HepG2 (cell line): ENCODE data around the gene ZBTB22. TPM values are rescaled to one million over a fixed set of nuclear protein-coding genes. Genes with fewer than 3 reads are reported as not detected.

Experiments
- CBX5 ChIP-seq: sonication (generic); formaldehyde crosslinking; IDR thresholded peaks from 2 replicates; pipeline ENCODE4 v1.4.0; 2020; ENCODE audit warnings: missing genetic modification reagents, borderline replicate concordance
- ETV6 ChIP-seq: sonication (generic); formaldehyde crosslinking; conservative IDR thresholded peaks from 2 replicates; pipeline ENCODE4 v1.4.0; 2020; ENCODE audit warnings: missing genetic modification reagents
- FOXK1 ChIP-seq: sonication (generic); formaldehyde crosslinking; IDR thresholded peaks from 2 replicates; pipeline ENCODE4 v1.4.0; 2020; ENCODE audit warnings: low read depth, missing genetic modification reagents, borderline replicate concordance
- NFYC ChIP-seq: IDR thresholded peaks from 2 replicates; pipeline ENCODE4 v1.6.1; 2016; ENCODE audit warnings: missing genetic modification reagents, missing compliant biosample characterization
- RBFOX2 ChIP-seq: fragments of 200-400 bp; formaldehyde crosslinking; IDR thresholded peaks from 2 replicates; pipeline ENCODE4 v1.6.1; 2017; ENCODE audit warnings: low read depth, mild to moderate bottlenecking, low read length
- ZFP36L1 ChIP-seq: sonication (generic); formaldehyde crosslinking; IDR thresholded peaks from 2 replicates; pipeline ENCODE4 v1.8.0; 2022; ENCODE audit warnings: mild to moderate bottlenecking, missing genetic modification reagents, moderate library complexity
- ZNF180 ChIP-seq: sonication (generic); formaldehyde crosslinking; IDR thresholded peaks from 2 replicates; pipeline ENCODE4 v1.4.0; 2020; ENCODE audit warnings: low read depth, missing genetic modification reagents, borderline replicate concordance
- ZNF510 ChIP-seq: sonication (generic); formaldehyde crosslinking; IDR thresholded peaks from 2 replicates; pipeline ENCODE4 v1.4.0; 2020; ENCODE audit warnings: low read depth, mild to moderate bottlenecking, missing genetic modification reagents
- ZNF572 ChIP-seq: sonication (generic); formaldehyde crosslinking; IDR thresholded peaks from 2 replicates; pipeline ENCODE4 v1.5.1; 2020; ENCODE audit warnings: mild to moderate bottlenecking, missing genetic modification reagents
- ZNF782 ChIP-seq: sonication (generic); formaldehyde crosslinking; IDR thresholded peaks from 2 replicates; pipeline ENCODE4 v1.4.0; 2020; ENCODE audit warnings: missing genetic modification reagents, mild to moderate bottlenecking, borderline replicate concordance
- polyA plus RNA-seq, 8 experiments: library from polyadenylated mRNA; depleted of rRNA in 3 of 8; stranded (reverse) in 7 of 8; unstranded in 1 of 8; fragments of >200 nt; fragmentation: Illumina TruSeq in 4 of 8; extraction: Trizol in 4 of 8; gene quantifications; 2 replicates each; pipeline versions ENCODE4 v1.2.1 to v1.2.3, GENCODE V29; 2011 to 2016; ENCODE audit warnings: low read depth in 4 of 8, missing spikeins in 1 of 8, mixed read lengths in 1 of 8; ENCODE audit not compliant: insufficient read depth in 1 of 8
- total RNA-seq, 5 experiments: library from RNA; depleted of rRNA; stranded (reverse); fragments of >200 nt; fragmentation: Illumina TruSeq; extraction: Trizol; gene quantifications; 2 replicates each; pipeline ENCODE4 v1.2.3, GENCODE V29; 2016; ENCODE audit warnings: low read depth in 1 of 5
- TF ChIP-seq, protein P1 (sequence below): sonication (generic); formaldehyde crosslinking; IDR thresholded peaks from 2 replicates; pipeline ENCODE4 v1.5.0; 2020; ENCODE audit warnings: mild to moderate bottlenecking, missing genetic modification reagents
- TF ChIP-seq, protein P2 (sequence below): sonication (generic); formaldehyde crosslinking; IDR thresholded peaks from 2 replicates; pipeline ENCODE4 v1.9.0; 2022; ENCODE audit warnings: missing genetic modification reagents, mild to moderate bottlenecking, borderline replicate concordance
- TF ChIP-seq, protein P3 (sequence below): sonication (generic); formaldehyde crosslinking; IDR thresholded peaks from 2 replicates; pipeline ENCODE4 v1.4.0; 2020; ENCODE audit warnings: missing genetic modification reagents, mild to moderate bottlenecking, borderline replicate concordance
- TF ChIP-seq, protein P4 (sequence below): sonication (generic); formaldehyde crosslinking; IDR thresholded peaks from 2 replicates; pipeline ENCODE4 v1.5.1; 2020; ENCODE audit warnings: mild to moderate bottlenecking, moderate library complexity, missing genetic modification reagents
- TF ChIP-seq, protein P5 (sequence below): IDR thresholded peaks from 2 replicates; pipeline ENCODE4 v1.6.1; 2012; ENCODE audit warnings: inconsistent platforms
- TF ChIP-seq, protein P6 (sequence below): sonication (generic); formaldehyde crosslinking; IDR thresholded peaks from 2 replicates; pipeline ENCODE4 v1.5.1; 2020; ENCODE audit warnings: missing genetic modification reagents, mild to moderate bottlenecking, borderline replicate concordance
- TF ChIP-seq, protein P7 (sequence below): IDR thresholded peaks from 2 replicates; pipeline ENCODE4 v1.6.1; 2016; ENCODE audit warnings: control low read depth

The ZBTB22 gene
- total and polyA plus RNA-seq, 2 of the 13 experiments (the other 11 are each of a cell fraction or from before 2014, with no cell fraction given): 8.0 to 10.6 TPM

DNA sequence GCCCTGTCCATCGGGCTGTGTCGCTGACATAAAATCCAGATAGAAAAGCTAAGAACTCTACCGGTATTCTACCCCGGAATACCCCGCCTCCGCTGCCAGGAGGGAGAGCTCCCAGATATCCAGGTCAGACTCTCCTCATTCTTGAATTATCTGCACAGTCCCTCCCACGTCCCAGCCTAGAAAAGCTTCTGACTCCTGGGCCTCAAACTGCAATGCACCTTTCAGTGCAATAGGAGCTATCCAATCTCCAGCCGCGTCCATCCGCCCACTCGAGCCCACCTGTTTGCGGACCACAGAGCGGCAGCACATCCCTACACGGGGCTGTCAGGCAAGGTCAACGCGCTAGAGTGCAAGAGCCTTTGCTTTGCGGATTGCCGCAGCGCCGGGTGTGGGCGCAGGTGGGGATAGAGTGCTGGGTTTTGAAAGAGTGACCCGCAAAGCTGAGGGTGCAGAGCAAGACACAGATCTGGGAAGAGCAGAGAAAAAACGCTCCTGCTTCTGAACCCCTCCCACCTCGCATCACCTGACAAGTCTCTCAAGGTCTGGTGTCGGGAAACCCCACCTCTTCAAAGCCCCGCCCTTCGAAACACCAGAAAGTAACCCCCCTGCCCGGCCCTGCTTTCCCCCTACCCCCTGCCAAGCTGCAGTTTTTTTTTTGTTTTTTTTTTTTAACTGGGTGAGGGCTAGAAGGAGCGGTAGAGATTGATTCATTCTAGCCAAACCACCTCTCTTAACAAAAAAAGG, 5.0 kb downstream of the ZBTB22 start (continued):
- TF ChIP-seq ZFP36L1 (CRISPR knock-in tag): 0 out of 2 replicates have a peak, but pooled peaks have one; percentile 26
- peak; percentile 39; the same call in 1 of the 2 replicates for TF ChIP-seq ZNF782 (CRISPR knock-in tag)
- peak; percentile 12; the same call in 1 of the 2 replicates for TF ChIP-seq NFYC (CRISPR knock-in tag)
- TF ChIP-seq ZNF180 (CRISPR knock-in tag): no peak
- TF ChIP-seq, protein P1, sequence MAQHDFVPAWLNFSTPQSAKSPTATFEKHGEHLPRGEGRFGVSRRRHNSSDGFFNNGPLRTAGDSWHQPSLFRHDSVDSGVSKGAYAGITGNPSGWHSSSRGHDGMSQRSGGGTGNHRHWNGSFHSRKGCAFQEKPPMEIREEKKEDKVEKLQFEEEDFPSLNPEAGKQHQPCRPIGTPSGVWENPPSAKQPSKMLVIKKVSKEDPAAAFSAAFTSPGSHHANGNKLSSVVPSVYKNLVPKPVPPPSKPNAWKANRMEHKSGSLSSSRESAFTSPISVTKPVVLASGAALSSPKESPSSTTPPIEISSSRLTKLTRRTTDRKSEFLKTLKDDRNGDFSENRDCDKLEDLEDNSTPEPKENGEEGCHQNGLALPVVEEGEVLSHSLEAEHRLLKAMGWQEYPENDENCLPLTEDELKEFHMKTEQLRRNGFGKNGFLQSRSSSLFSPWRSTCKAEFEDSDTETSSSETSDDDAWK (CRISPR knock-in tag): no peak
- no peak for TF ChIP-seq ETV6 (CRISPR knock-in tag)
- TF ChIP-seq, protein P2, sequence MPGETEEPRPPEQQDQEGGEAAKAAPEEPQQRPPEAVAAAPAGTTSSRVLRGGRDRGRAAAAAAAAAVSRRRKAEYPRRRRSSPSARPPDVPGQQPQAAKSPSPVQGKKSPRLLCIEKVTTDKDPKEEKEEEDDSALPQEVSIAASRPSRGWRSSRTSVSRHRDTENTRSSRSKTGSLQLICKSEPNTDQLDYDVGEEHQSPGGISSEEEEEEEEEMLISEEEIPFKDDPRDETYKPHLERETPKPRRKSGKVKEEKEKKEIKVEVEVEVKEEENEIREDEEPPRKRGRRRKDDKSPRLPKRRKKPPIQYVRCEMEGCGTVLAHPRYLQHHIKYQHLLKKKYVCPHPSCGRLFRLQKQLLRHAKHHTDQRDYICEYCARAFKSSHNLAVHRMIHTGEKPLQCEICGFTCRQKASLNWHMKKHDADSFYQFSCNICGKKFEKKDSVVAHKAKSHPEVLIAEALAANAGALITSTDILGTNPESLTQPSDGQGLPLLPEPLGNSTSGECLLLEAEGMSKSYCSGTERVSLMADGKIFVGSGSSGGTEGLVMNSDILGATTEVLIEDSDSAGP: peak; percentile 64
- TF ChIP-seq, protein P3, sequence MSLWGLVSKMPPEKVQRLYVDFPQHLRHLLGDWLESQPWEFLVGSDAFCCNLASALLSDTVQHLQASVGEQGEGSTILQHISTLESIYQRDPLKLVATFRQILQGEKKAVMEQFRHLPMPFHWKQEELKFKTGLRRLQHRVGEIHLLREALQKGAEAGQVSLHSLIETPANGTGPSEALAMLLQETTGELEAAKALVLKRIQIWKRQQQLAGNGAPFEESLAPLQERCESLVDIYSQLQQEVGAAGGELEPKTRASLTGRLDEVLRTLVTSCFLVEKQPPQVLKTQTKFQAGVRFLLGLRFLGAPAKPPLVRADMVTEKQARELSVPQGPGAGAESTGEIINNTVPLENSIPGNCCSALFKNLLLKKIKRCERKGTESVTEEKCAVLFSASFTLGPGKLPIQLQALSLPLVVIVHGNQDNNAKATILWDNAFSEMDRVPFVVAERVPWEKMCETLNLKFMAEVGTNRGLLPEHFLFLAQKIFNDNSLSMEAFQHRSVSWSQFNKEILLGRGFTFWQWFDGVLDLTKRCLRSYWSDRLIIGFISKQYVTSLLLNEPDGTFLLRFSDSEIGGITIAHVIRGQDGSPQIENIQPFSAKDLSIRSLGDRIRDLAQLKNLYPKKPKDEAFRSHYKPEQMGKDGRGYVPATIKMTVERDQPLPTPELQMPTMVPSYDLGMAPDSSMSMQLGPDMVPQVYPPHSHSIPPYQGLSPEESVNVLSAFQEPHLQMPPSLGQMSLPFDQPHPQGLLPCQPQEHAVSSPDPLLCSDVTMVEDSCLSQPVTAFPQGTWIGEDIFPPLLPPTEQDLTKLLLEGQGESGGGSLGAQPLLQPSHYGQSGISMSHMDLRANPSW (CRISPR knock-in tag): no peak
- TF ChIP-seq, protein P4, sequence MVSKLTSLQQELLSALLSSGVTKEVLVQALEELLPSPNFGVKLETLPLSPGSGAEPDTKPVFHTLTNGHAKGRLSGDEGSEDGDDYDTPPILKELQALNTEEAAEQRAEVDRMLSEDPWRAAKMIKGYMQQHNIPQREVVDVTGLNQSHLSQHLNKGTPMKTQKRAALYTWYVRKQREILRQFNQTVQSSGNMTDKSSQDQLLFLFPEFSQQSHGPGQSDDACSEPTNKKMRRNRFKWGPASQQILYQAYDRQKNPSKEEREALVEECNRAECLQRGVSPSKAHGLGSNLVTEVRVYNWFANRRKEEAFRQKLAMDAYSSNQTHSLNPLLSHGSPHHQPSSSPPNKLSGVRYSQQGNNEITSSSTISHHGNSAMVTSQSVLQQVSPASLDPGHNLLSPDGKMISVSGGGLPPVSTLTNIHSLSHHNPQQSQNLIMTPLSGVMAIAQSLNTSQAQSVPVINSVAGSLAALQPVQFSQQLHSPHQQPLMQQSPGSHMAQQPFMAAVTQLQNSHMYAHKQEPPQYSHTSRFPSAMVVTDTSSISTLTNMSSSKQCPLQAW (CRISPR knock-in tag): peak; percentile 71; the same call in 1 of the 2 replicates
- peak; percentile 39; the same call in 1 of the 2 replicates for TF ChIP-seq CBX5
- TF ChIP-seq FOXK1 (CRISPR knock-in tag): no peak
- TF ChIP-seq, protein P5, sequence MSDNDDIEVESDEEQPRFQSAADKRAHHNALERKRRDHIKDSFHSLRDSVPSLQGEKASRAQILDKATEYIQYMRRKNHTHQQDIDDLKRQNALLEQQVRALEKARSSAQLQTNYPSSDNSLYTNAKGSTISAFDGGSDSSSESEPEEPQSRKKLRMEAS: peak; percentile 56; the same call in 1 of the 2 replicates
- TF ChIP-seq, protein P6, sequence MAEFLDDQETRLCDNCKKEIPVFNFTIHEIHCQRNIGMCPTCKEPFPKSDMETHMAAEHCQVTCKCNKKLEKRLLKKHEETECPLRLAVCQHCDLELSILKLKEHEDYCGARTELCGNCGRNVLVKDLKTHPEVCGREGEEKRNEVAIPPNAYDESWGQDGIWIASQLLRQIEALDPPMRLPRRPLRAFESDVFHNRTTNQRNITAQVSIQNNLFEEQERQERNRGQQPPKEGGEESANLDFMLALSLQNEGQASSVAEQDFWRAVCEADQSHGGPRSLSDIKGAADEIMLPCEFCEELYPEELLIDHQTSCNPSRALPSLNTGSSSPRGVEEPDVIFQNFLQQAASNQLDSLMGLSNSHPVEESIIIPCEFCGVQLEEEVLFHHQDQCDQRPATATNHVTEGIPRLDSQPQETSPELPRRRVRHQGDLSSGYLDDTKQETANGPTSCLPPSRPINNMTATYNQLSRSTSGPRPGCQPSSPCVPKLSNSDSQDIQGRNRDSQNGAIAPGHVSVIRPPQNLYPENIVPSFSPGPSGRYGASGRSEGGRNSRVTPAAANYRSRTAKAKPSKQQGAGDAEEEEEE (CRISPR knock-in tag): 0 out of 2 replicates have a peak, but pooled peaks have one; percentile 0
- TF ChIP-seq ZNF510 (CRISPR knock-in tag): 0 out of 2 replicates have a peak, but pooled peaks have one; percentile 33
- no peak for TF ChIP-seq ZNF572 (CRISPR knock-in tag)
- TF ChIP-seq, protein P7, sequence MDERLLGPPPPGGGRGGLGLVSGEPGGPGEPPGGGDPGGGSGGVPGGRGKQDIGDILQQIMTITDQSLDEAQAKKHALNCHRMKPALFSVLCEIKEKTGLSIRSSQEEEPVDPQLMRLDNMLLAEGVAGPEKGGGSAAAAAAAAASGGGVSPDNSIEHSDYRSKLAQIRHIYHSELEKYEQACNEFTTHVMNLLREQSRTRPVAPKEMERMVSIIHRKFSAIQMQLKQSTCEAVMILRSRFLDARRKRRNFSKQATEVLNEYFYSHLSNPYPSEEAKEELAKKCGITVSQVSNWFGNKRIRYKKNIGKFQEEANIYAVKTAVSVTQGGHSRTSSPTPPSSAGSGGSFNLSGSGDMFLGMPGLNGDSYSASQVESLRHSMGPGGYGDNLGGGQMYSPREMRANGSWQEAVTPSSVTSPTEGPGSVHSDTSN (CRISPR knock-in tag): no peak
- no peak for TF ChIP-seq RBFOX2
